Mesenchymal stem cell (in vitro differentiated cells and primary cell): ENCODE data around the gene S1PR4.

Experiments
- DNase-seq: peaks from one replicate; pipeline ENCODE4 v3.0.0-alpha.2; 2013
- H2AFZ ChIP-seq: one replicate; pipeline ENCODE4 v1.6.1; 2013; ENCODE audit warnings: low read depth, mild to moderate bottlenecking, control low read depth, inconsistent platforms, low read length, moderate library complexity
- H2AK5ac ChIP-seq: 2 replicates; pipeline ENCODE4 v1.6.1; 2013; ENCODE audit warnings: low read length, moderate library complexity, mild to moderate bottlenecking, inconsistent platforms; ENCODE audit not compliant: severe bottlenecking
- H2BK120ac ChIP-seq: one replicate; pipeline ENCODE4 v1.6.1; 2013; ENCODE audit warnings: low read depth, mild to moderate bottlenecking, inconsistent platforms, low read length, moderate library complexity
- H2BK12ac ChIP-seq, 2 experiments: one replicate each; pipeline ENCODE4 v1.6.1; 2013; ENCODE audit warnings: inconsistent platforms in 2 of 2, low read length in 2 of 2, mild to moderate bottlenecking in 2 of 2, moderate library complexity in 2 of 2, control low read depth in 1 of 2
- H2BK15ac ChIP-seq: one replicate; pipeline ENCODE4 v1.6.1; 2013; ENCODE audit warnings: mild to moderate bottlenecking, low read depth, inconsistent platforms; ENCODE audit not compliant: poor library complexity, severe bottlenecking
- H2BK5ac ChIP-seq: 2 replicates; pipeline ENCODE4 v1.6.1; 2013; ENCODE audit warnings: low read depth, mild to moderate bottlenecking, low read length, control low read depth, inconsistent platforms; ENCODE audit not compliant: poor library complexity, severe bottlenecking
- H3K14ac ChIP-seq, 2 experiments: one replicate each; pipeline ENCODE4 v1.6.1; 2013; ENCODE audit warnings: inconsistent platforms in 2 of 2, low read length in 2 of 2, control low read depth in 1 of 2, mild to moderate bottlenecking in 1 of 2, moderate library complexity in 1 of 2
- H3K18ac ChIP-seq, 2 experiments: one replicate each; pipeline ENCODE4 v1.6.1; 2013; ENCODE audit warnings: inconsistent platforms in 2 of 2, low read length in 2 of 2, control low read depth in 1 of 2, low read depth in 1 of 2, mild to moderate bottlenecking in 1 of 2
- H3K23ac ChIP-seq, 2 experiments: one replicate each; pipeline ENCODE4 v1.6.1; 2013; ENCODE audit warnings: inconsistent platforms in 2 of 2, low read length in 2 of 2, mild to moderate bottlenecking in 2 of 2, moderate library complexity in 2 of 2, control low read depth in 1 of 2
- H3K27ac ChIP-seq: 2 replicates; pipeline ENCODE4 v1.5.1; 2013; ENCODE audit warnings: mild to moderate bottlenecking, moderate library complexity, low read length, control low read depth, inconsistent platforms; ENCODE audit not compliant: poor library complexity, severe bottlenecking
- H3K27me3 ChIP-seq, 2 experiments: 2 replicates each; pipeline versions ENCODE4 v1.6.1 to v1.7.0; 2013; ENCODE audit warnings: low read length in 2 of 2, mild to moderate bottlenecking in 2 of 2, moderate library complexity in 2 of 2, control low read depth in 1 of 2, inconsistent platforms in 1 of 2; ENCODE audit not compliant: control insufficient read depth in 1 of 2, insufficient read depth in 1 of 2
- H3K36me3 ChIP-seq, 2 experiments: 2 replicates each; pipeline versions ENCODE4 v1.6.1 to v1.7.0; 2013; ENCODE audit warnings: low read length in 2 of 2, control low read depth in 1 of 2, inconsistent platforms in 1 of 2, low read depth in 1 of 2, mild to moderate bottlenecking in 1 of 2; ENCODE audit not compliant: insufficient read depth in 2 of 2, control insufficient read depth in 1 of 2
- H3K4ac ChIP-seq, 2 experiments: one replicate each; pipeline ENCODE4 v1.6.1; 2013; ENCODE audit warnings: inconsistent platforms in 2 of 2, low read length in 2 of 2, mild to moderate bottlenecking in 2 of 2, moderate library complexity in 2 of 2, control low read depth in 1 of 2, low read depth in 1 of 2
- H3K4me1 ChIP-seq: 2 replicates; pipeline ENCODE4 v1.6.1; 2013; ENCODE audit warnings: low read depth, low read length, control low read depth; ENCODE audit not compliant: control insufficient read depth, insufficient read depth
- H3K4me2 ChIP-seq: 2 replicates; pipeline ENCODE4 v1.6.1; 2013; ENCODE audit warnings: low read length, mild to moderate bottlenecking, inconsistent platforms; ENCODE audit not compliant: poor library complexity, severe bottlenecking
- H3K4me3 ChIP-seq, 2 experiments: 2 replicates each; pipeline versions ENCODE4 v1.5.1 to v1.7.0; 2013; ENCODE audit warnings: low read length in 2 of 2, mild to moderate bottlenecking in 2 of 2, control low read depth in 1 of 2, low read depth in 1 of 2; ENCODE audit not compliant: insufficient read depth in 1 of 2
- H3K79me1 ChIP-seq: replicated peaks from 2 replicates; pipeline ENCODE4 v1.6.1; 2013; ENCODE audit warnings: mild to moderate bottlenecking, control low read depth, low read length, inconsistent platforms; ENCODE audit not compliant: poor library complexity, severe bottlenecking
- H3K9ac ChIP-seq: 2 replicates; pipeline ENCODE4 v1.7.0; 2013; ENCODE audit warnings: mild to moderate bottlenecking, low read length, moderate library complexity
- H3K9me3 ChIP-seq: 2 replicates; pipeline ENCODE4 v1.7.0; 2013; ENCODE audit warnings: mild to moderate bottlenecking, low read length; ENCODE audit not compliant: control insufficient read depth
- H4K8ac ChIP-seq: one replicate; pipeline ENCODE4 v1.6.1; 2013; ENCODE audit warnings: inconsistent platforms, mild to moderate bottlenecking, low read length, moderate library complexity
- H4K91ac ChIP-seq: one replicate; pipeline ENCODE4 v1.6.1; 2013; ENCODE audit warnings: mild to moderate bottlenecking, low read length, inconsistent platforms
- WGBS: methylation state at CpG from one replicate; pipeline ENCODE4 v1.1.7; 2013; ENCODE audit warnings: mixed read lengths; 5-methylcytosine and 5-hydroxymethylcytosine counted together

Gene S1PR4

DNA sequence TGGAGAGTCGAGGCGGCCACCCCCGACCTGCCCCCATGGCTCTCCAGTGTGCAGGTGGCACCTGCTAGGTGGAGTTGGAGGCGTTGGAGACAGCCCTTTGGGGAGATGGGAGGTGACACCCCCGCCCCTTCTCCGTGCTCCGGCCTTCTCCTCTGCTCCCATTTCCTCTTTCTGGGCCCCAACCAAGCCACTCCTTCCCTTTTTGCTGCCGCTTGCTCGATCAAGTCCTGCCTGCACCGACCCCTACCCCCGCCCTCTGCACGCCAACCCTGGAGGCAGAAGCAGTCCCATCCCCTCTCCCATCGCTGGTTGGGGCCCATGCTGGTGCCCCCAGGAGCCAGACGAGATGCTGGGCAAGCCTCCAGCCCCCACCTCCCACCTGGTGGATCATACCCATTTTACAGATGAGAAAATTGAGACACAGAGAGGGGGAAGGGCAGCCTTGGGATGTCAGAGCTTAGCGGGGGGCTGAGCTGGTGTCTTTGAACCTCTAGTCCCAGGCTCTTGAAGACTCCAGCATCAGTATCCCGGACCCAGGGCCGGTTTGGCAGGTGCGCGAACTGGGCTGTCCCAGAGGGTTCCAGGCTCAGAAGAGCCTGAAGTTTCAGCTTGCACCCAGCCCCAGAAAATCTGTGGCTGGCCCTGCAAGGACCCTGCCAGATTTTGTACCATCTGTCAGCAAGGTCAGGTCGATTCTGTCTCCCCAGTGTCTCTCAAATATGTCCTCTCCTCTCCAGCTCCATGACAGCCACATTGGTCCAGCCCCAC, 32.5 kb upstream of the S1PR4 start:
- no peaks in the 10 kb centered on the region for H3K79me1 ChIP-seq
- H3K23ac ChIP-seq: no peak overlapping the region
- peaks cover 0 to 6% of the 10 kb centered on the region in 2 experiments for H3K36me3 ChIP-seq
- DNase-seq: no peak
- H2BK120ac ChIP-seq: no peak overlapping the region
- H3K27me3 ChIP-seq: peaks cover 0 to 10% of the 10 kb centered on the region in 2 experiments
- H4K8ac ChIP-seq: no peak overlapping the region
- peaks cover 7% of the 10 kb centered on the region for H3K4me1 ChIP-seq
- no peak overlapping the region for H3K4me2 ChIP-seq
- no peak overlapping the region for H2BK12ac ChIP-seq
- H3K14ac ChIP-seq: no peak overlapping the region
- H3K27ac ChIP-seq: no peak overlapping the region
- no peak overlapping the region for H2BK15ac ChIP-seq
- H3K9ac ChIP-seq: no peak overlapping the region
- 84% methylated on average over 17 of the region's 20 CpGs for WGBS
- H3K18ac ChIP-seq: no peak overlapping the region
- H2AFZ ChIP-seq: no peak overlapping the region
- H2BK5ac ChIP-seq: no peak overlapping the region
- no peaks in the 10 kb centered on the region for H3K9me3 ChIP-seq
- no peak overlapping the region for H4K91ac ChIP-seq
- H3K4me3 ChIP-seq: no peak overlapping the region
- H2AK5ac ChIP-seq: no peak overlapping the region
- no peak overlapping the region for H3K4ac ChIP-seq

DNA sequence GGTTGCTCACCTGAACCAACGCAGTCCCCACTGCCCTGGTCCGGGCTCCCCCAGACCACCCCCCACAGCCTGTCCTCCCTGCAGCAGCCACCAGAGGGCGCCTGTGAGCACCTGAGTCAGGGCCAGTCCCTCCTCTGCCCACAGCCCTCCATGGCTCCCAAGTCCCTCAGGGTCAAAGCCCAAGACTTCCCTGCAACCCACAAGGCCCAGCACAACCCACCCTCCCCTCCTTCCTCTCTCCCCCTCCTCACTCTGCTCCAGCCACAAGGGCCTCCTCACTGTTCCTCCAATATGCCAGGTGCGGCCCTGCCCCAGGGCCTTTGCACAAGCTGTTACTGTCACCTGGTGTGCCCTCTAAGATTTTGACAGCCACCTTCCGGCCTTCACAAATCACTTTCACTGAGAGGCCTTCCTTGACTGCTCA, 31.9 kb upstream of the S1PR4 start:
- H2BK5ac ChIP-seq: no peak overlapping the region
- 75% methylated on average over 5 of the region's 5 CpGs for WGBS
- H2AK5ac ChIP-seq: no peak overlapping the region
- H2BK120ac ChIP-seq: no peak overlapping the region
- DNase-seq: no peak
- H2BK12ac ChIP-seq: no peak overlapping the region
- no peak overlapping the region for H3K4me2 ChIP-seq
- peaks cover 0 to 6% of the 10 kb centered on the region in 2 experiments for H3K36me3 ChIP-seq
- H4K8ac ChIP-seq: no peak overlapping the region
- H3K4me3 ChIP-seq: no peak overlapping the region
- no peaks in the 10 kb centered on the region for H3K9me3 ChIP-seq
- H3K27ac ChIP-seq: no peak overlapping the region
- H2BK15ac ChIP-seq: no peak overlapping the region
- H3K4ac ChIP-seq: no peak overlapping the region
- no peak overlapping the region for H3K9ac ChIP-seq
- no peak overlapping the region for H3K23ac ChIP-seq
- H4K91ac ChIP-seq: no peak overlapping the region
- peak overlapping the region in 1 of 2 experiments; percentile 13 for H3K18ac ChIP-seq
- H3K79me1 ChIP-seq: no peaks in the 10 kb centered on the region
- H3K4me1 ChIP-seq: peaks cover 6% of the 10 kb centered on the region
- no peak overlapping the region for H2AFZ ChIP-seq
- H3K14ac ChIP-seq: no peak overlapping the region
- peaks cover 0 to 10% of the 10 kb centered on the region in 2 experiments for H3K27me3 ChIP-seq

DNA sequence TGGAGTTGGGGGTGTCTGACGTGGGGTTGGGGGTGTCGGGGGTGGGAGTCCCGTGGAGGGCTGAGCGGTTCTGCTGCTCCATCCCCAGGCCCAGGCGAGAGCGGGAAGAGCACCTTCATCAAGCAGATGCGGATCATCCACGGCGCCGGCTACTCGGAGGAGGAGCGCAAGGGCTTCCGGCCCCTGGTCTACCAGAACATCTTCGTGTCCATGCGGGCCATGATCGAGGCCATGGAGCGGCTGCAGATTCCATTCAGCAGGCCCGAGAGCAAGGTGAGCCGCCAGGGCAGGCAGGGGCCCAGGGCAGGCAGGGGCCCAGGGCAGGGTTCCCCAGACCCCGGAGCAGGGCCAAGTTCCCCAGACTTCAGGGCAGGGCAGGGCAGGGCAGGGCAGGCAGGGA, 30.1 kb upstream of the S1PR4 start:
- Histone ChIP-seq H3K27ac (no peak overlapping the region), H2BK120ac (no peak overlapping the region), H4K8ac (no peak overlapping the region), H3K18ac (no peak overlapping the region), H4K91ac (no peak overlapping the region), H3K4me3 (no peak overlapping the region), H2AK5ac (no peak overlapping the region), H3K4ac (no peak overlapping the region), H2BK5ac (no peak overlapping the region), H3K9me3 (no peaks in the 10 kb centered on the region), H3K4me2 (no peak overlapping the region), H3K79me1 (no peaks in the 10 kb centered on the region), H3K14ac (no peak overlapping the region), H3K9ac (no peak overlapping the region), H3K27me3 (peaks cover 0 to 10% of the 10 kb centered on the region in 2 experiments), H3K23ac (no peak overlapping the region), H3K4me1 (no peaks in the 10 kb centered on the region), H2BK12ac (no peak overlapping the region), H2BK15ac (no peak overlapping the region), H2AFZ (no peak overlapping the region), H3K36me3 (peaks cover 0 to 6% of the 10 kb centered on the region in 2 experiments)
- no peak for DNase-seq
- 94% methylated on average over 20 of the region's 20 CpGs for WGBS

DNA sequence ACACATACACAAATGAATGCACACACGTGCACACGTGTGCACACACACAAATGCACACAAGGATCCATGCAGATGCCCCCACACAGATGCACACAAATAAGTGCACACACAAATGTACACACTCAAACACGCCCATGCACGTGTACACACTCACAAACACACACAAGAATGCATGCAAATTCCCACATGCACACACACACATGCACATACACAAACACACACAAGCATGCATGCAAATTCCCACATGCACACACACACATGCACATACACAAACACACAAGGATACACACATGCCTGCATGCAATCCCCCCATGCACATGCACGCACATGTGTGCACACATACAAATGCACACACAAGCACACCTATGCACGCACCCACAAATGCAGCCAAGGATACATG, 29.5 kb upstream of the S1PR4 start:
- no peak overlapping the region for H3K4me2 ChIP-seq
- H2BK12ac ChIP-seq: no peak overlapping the region
- no peak overlapping the region for H2BK120ac ChIP-seq
- DNase-seq: no peak
- no peak overlapping the region for H3K23ac ChIP-seq
- 97% methylated on average over 6 of the region's 6 CpGs for WGBS
- H2BK15ac ChIP-seq: no peak overlapping the region
- peaks cover 0 to 10% of the 10 kb centered on the region in 2 experiments for H3K27me3 ChIP-seq
- peak overlapping the region in 1 of 2 experiments; percentile 38 for H3K14ac ChIP-seq
- peak overlapping the region; percentile 72 for H4K91ac ChIP-seq
- no peak overlapping the region for H4K8ac ChIP-seq
- H3K4ac ChIP-seq: no peak overlapping the region
- no peaks in the 10 kb centered on the region for H3K9me3 ChIP-seq
- H3K36me3 ChIP-seq: peaks cover 0 to 6% of the 10 kb centered on the region in 2 experiments
- no peak overlapping the region for H2AK5ac ChIP-seq
- H3K27ac ChIP-seq: no peak overlapping the region
- no peak overlapping the region for H2AFZ ChIP-seq
- no peak overlapping the region for H3K4me3 ChIP-seq
- no peaks in the 10 kb centered on the region for H3K79me1 ChIP-seq
- no peak overlapping the region for H3K18ac ChIP-seq
- no peak overlapping the region for H3K9ac ChIP-seq
- no peak overlapping the region for H2BK5ac ChIP-seq
- H3K4me1 ChIP-seq: no peaks in the 10 kb centered on the region
